ENCODE measurements around the gene STK25.

Gene STK25
- total RNA-seq: 65.4 to 101 reads per million in 2 donors

DNA sequence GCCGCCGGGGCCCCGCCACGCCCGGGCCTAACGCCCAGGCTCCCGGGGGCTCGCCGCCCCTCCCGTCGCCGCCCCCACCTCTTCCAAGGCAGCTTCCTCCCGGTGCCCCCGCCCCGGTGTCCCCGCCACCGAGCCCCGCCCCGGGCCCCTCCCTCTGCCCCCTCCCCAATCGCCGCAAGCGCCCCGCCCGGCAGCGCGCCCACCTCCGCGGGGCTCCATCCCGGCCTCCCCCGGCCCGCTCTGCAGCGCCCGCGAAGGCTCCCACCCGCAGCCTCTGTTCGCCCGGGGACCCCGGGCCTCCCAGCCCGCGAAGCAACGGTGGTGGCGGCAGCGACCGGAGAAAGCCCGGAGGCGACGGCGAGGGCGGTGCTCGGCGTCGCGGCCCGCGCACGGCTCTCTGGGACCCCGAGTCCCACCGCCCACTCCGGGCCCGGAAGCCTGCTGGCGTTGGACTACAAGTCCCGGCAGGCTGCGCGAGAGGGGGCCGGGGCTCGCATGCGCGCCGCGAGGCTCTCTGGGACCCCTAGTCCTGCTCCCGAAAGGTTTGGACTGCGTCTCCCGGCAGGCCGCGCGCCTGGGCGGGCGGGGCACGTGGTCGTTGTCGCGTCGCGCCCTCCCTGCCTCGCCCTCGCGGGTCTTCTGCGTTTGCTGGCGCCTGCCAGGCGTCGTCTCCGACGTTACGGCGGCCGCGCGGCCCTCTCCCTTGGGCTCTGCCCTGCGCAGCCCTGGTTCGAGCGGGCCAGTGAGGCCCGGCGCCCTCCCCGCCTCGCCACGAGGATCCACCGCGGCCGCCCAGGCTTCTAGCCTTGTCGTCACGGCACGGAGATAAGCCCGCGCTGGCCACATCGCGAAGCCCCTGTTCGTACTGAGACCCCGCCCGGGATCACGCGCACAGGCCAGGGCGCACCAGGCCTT lies at the start of gene STK25:
STK25 (minus strand) TSS at position 345 of the 915 bp plus-strand sequence. CDS start 549 bp downstream, outside the sequence.
- DNase-seq: peak; percentile 95

DNA sequence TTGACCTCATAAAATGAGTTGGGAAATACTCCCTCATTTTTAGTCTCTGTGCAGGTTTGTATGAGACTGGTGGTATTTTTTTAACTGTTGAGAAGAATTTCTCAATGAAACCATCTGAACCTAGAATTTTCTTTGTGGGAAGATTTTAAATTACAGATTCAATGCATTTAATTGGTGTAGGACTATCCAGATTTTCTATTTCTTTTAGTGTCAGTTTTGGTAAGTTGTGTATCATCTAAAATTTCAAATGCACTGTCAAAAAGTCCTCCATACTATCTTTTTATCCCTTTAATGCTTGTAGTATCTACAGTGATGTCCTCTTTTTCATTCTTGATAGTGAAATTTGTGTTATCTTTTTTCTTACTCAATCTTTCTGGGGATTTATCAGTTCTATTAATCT lies 48.4 kb upstream of the STK25 start:
- no peak for DNase-seq

DNA sequence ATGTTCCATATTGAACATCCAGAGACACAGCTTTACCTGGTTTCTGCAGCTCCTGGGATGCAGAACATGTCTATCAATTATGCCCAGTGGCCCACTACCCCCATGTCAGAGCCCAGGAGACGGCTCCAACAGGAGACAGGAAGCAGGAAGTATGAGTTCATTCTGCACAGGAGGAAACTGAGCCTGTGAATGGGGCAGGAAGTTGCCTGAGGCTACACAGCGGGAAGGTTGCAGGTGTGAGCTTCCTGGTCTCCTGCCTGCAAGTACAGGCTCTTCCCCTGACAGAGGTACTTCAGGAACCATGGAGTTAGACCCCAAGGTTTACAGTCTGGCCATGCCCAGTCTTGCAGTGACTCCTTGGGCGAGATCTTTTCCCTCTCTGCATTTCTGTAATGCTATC lies 47.3 kb upstream of the STK25 start:
- no peak for DNase-seq

DNA sequence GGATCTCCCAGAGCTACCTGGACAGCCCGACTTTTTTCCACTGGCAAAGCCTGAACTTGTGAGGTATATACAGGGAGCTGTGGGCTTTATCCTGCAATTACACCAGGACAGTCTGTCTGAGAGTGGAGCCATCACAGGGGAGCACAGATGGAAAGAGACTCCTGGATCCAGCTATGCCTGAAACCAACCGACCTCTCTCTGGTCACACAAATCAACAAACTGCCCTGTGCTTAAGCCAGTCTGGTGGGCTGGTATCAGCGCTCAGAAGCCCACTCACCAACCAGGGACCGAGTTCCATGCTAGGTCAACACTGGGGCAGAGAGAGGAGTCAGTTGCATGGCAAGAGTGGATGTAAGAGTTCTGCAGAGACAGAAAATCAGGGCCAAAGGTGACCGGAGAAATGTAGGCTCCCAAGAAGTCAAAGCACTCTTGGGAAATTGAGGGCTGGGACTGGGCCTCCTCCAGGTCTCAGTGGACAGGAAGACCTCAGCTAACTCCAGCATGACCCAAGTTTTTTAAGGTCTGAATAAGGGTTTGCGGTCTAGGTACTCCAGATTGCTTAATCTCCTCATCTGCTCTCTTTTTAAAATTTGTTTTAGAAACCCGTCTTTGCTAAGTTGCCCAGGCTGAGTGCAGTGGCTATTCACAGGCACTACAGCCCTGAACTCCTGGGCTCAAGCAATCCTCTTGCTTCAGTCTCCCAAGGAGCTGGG lies 46.4 kb upstream of the STK25 start:
- no peak for DNase-seq

DNA sequence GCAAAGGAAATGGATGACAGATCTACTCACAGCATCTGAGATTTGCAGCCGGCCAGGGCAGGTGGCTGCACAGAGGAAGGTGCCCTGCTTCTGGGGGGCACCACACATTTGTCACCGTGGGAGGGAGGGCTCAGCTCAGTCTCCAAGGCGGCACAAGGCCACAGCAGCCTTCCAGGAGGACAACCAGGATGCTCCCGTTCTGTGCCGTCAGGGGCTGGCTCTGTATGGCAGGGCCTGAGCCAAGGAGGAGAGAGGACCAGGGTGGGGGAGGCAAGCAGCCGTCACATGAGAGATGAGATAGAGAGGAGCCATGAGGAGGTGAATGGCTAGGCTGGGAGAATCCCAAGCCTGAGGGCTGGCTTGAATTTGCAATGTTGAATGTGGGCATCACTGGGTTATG lies 45.6 kb upstream of the STK25 start:
- DNase-seq: no peak

DNA sequence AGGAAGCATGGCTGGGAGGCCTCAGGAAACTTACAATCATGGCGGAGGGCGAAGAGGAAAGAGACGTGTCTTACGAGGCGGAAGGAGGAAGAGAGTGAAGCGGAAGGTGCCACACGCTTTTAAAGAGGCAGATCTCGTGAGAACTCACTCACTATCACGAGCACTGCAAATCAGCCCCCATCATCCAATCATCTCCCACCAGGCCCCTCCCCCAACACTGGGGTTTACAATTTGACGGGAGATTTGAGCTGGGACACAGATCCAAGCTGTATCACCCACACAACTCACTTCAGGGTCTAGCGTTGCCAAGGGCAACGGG lies 45.1 kb upstream of the STK25 start:
- DNase-seq: no peak

DNA sequence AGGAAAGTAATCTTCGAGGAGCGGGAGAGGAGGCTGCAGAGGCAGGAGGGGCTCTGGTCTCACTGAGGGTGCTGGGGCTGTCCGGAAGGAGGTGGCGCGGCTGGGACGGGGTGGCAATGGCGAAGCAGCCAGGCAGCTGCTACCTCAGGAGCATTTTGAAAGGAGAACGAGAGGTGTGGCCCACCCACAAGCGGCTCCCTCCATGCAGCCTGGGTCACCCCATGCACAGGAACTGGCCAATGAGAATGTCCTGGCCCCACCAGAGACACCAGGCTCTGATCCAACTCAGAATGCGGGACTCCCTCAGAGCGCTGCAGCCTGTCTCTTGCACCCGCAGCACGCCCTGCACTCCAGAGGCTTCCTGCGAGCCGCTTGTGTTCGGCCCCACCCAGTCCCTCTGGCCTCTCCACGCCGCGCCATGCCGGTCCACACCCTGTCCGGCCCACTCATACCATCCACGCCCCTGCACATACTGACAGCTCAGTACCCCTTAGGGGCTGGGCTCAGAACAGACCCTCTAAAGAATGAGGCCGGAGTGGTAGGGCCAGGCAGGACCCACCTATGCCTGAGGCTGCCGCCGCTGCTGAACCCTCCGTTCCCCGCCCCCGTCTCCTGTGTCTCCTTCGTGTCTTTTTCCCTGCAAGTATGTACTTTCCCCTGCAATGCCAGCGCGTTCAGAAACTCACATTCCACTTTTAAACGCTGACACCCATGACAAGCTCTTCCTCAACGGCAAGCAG lies 43.8 kb upstream of the STK25 start:
- no peak for DNase-seq

DNA sequence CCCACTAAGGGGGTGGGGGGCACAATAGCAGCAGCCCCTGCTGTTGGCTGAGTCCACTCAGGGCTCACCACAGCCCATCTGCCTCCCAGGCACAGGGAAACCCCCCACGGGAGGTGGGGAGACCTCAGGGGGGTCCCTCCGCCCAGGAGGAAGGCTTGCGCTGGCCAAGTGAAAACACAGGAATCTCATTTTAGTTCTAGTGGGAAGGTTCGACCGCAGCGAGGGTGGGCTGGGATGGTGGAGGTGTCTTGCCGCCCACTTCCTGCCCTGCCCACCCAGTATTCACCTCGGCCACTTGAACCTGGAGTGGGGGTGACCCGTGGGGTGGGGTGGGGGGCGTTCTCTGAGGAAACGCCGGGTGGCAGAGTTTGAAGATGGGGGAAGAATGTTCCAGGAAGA lies 43.2 kb upstream of the STK25 start:
- no peak for DNase-seq

DNA sequence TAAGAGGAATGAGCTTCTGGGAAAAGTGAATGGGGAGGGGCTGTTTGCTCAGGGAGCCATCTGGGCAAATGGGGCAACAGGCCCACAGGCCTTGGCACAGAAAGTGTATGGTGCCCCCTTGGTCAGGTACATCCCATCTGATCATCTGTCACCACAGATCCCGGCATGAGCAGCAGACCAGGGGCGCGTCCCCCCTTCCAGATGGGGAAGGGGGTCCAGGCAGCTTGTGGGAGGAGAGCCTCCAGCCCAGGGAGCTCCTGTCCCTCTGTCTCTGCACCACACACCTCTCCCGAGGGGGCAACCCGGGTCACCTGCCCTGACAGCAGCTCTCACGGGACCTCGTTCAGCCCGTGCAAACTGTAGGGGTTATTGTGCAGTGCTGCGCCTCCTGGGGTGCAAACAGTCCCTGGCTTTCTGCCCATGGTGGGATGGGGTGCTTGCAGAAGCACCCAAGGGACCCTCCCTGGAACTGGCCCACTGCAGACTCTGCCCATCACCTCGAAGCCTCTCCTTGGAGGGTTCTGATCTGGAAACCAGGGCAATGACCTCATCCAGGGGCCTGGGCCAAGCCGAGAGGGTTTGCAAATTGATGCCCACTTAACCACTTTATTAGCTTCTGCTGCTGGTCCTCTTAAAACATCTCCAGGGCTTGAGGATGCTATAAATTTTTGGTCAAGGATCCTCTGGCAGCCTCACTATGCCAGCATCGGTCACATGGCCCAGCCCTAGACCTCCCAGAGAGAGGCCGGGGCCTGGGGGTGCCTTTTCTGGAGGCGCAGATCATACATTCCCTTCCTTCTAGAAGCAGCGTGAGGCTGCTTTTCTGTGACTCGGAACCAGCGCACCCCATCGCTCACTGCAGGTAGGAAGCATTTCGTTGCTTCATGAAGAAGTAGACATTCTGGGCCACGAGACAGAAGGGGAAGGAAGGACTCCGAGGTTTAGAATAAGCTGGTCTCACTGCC lies 42.5 kb upstream of the STK25 start:
- no peak for DNase-seq

DNA sequence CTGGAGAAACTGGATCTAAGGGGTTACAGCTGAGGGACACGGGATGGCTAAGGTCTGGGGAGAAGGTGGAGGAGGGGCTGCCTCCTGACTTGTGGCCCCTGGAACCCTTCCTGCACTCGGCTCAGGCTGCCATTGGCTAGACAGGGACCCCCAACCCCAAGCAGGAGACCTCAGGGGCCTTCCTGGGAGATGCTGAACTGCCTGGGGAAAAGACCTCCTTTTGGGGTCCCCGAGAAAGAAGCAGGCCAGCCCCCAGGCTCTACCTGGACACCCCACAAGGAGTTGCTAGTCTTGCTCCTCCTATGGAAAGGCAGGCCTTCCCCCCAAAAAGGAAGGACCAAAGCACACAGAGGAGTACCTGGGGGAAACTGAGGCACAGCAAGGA lies 40.1 kb upstream of the STK25 start:
- no peak for DNase-seq

DNA sequence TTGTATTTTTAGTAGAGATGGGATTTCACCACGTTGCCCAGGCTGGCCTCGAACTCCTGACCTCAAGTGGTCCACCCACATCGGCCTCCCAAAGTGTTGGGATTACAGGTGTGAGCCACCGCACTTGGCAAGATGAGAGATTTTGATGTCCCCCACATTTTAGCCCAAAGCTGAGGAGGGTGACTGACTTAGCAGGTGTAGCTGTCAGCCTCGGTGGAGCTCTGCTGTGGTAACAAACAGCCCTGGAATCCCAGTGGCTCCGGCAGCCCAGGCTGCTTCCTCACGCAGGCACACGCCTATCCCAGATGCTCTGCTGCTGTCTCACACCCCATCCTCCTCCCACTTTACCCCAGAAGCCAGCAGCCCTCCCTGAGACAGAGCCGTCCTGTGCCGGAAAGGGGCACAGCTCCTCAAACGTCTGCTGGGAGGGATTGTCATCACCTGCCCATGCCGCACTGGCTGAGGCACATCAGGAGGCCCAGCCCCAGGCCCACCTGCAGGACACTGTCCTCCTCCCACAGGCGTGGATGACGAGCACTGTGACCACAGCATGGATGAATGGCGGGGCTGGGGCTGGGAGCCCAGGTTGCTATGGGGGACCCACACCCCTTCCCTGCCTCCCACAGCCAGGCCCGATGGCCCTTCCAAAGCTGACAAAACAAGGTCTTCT lies 39.5 kb upstream of the STK25 start:
- DNase-seq: no peak

DNA sequence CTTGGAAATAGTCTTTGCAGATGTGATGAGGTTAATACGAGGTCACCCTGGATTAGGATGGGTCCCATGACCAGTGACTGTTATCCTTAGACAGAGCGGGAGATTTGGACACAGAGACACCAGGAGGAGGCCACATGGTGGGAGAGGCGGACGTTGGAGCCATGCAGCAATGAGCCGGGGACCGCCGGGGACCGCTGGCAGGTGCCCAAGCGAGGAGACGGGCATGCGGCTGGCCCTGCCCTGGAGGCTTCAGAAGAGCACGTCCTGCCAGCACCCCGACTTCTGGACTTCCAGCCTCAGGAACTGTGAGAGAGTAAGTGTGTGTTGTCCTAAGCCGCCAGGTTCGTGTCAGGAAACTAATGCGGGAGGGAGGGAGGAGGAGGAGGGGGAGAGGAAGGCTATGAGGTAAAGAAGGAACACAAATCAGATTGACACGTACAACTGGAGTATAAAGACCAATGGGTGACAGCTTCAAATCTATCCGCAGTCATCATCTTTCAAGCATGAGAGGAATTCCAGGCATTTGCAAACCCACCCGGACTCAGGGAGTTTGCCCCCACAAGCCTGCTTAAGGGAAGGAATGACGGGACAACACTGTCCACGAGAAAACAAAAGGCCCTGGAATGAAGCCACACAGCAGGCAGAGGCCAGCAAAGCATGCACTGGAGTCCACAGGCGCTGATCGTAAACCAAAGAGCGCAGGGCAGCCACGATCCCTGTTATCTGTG lies 38.6 kb upstream of the STK25 start:
- DNase-seq: no peak

DNA sequence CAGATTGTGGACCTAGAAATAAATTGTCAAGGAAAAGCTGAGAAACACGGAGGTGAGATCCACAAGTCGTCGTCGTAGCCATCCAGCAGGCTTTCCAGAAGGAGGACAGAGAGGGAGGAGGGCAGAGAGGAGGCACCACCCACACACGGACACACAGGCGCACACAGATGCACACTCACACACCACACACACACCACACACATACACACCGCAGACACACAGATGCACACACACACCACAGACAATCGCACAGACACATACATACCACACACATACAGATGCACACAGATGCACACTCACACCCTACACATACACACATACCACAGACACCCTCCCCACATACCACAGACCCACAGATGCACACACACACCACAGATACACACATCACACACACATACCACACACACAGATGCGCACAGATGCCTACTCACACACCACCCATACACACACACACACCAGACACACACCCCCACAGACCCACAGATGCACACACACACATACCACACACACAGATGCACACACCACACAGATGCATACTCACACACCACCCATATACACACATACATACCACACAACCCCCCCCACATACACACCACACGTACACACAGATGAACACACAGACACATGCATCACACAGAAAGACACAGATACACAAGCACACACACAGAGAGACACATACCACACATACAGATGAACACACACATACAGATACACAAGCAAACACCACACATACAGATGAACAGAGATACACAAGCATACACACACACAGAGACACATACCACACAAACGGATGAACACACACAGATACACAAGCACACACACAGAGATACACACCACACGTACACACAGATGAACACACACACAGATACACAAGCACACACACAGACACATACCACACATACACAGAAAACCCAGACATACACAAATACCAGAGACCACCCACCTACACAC lies 37.4 kb upstream of the STK25 start:
- no peak for DNase-seq

DNA sequence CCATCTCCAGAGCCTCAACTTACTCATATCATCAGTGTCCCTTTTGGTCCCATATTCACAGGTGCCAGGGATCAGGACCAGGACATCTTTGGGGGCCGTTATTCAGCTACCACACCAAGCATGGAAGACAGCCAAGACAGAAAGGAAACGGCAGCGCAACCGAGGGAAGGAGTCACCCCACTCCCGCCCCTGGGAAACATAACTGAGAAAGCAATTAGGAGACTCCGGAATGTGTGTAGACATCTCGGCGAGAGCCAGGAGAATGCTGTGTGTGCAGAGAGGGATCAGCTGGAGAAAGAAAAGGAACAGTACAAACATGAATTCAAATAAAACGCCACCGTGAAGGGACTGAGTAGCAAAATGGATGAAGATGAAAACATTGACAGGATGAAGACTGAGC lies 36.7 kb upstream of the STK25 start:
- no peak for DNase-seq

DNA sequence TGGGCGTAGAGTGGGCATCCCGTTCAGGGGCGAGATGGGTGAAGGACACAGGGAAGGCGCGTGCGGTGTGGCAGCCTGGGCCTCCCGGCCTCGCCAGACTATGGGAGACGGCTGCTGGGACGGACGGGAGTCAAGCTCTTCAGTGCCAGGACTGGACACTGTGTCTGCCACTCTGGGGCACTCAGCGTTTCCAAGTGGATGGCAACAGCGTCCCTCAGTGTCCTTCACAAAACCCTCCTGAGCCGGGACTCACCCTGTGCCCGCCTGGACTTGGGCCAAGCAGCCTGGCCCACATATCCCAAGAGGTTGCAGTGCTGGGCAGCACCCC lies 33.9 kb upstream of the STK25 start:
- no peak for DNase-seq

DNA sequence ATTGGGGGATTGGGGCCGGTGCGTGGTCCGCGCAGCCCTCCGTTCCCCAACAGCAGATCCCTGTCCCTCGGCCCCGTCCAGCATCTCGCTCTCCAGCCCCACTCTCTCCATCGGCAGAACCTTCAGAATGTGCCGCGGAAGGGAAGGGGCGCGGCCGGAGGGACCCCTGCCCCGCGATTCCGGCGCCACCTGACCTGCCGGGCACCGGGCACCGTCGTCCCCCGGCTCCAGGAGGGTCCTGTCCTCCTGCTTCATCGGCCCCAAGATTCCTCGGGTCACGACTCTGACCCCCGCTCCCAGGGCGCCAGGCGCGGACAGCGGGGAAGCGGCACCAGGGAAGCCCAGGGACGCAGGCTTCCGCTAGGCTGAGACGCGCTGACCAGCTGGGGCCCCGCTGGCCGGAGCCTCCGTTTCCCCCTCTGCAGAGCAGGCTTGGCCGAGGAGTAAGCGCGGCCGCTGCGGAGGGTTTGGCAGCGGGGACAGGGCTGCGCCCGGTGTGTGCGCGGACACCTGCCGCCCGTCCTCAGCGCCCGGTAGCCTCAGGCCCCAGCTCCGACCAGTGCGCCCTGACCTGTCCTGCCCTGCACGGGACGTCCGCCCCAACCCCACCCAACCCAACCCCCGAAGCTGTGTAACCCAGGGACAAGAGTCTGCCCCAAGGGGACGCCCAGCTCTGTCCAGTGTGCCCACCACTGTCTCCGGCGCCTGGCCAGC lies 33.3 kb upstream of the STK25 start:
- DNase-seq: no peak

DNA sequence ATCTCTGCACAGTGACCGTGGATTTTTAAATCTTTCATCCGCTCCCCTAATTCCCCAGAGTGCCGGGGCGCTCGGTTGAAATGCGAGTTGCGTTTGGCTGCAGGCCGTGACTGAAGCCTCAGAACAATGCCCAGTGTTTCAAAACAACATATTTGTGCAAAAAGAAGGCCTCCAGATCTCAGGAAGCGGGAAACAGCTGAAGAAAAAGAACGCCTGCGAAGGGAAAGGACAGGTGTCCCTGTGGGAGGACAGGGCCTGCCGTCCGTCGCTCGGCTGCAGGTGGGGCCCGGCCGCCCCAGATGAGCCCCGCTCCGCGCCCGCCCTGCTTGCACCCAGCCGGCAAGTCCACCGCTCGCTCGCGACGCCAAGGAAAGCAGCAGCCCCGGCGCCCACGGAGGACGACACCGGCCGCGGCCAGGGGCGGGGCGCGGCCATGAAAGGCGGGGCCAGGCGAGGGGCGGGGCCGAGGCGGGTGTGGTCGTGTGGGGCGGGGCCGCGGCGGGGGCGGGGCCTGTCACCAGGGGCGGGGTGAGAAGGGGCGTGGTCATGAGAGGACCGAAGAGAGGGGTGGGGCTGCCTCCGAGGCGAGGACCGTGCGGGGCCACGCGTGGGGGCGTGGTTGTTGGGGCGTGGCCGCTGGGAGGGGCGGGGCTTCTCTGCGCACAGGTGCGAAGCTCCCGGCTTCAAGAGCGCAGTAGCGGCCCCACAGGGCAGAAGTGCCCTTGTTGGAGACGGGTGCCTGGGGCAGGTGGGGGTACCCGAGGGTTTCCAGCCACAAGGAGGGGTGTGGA lies 32.6 kb upstream of the STK25 start:
- peak; percentile 49 for DNase-seq

DNA sequence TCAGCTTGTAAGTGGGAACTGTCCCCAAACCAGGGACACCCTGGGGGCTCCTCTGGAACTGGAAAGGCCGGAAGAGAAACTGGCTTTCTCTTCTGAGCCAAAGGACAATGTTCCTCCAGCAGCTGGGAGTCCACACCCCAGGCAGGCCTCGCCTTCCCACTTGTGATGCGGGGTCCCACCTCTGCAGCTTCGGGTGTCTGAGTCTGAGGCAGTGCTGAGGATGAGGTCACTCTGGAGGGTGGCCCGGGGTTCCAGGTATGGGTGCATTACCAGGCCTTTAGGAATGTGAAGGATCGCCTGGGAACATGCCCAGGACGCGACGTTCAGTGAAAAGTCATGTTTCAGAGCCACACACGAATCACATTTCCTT lies 32.0 kb upstream of the STK25 start:
- DNase-seq: no peak

Measured in T-helper 9 cell (primary cell).